ENCODE measurements around the gene UTF1. TPM values are rescaled to one million over a fixed set of nuclear protein-coding genes. Genes with fewer than 3 reads are reported as not detected.

The UTF1 gene
- total and polyA plus RNA-seq, 2 of the 8 experiments (the other 6 are each of a cell fraction or from before 2014, with no cell fraction given): 0.47 to 21.8 TPM

DNA sequence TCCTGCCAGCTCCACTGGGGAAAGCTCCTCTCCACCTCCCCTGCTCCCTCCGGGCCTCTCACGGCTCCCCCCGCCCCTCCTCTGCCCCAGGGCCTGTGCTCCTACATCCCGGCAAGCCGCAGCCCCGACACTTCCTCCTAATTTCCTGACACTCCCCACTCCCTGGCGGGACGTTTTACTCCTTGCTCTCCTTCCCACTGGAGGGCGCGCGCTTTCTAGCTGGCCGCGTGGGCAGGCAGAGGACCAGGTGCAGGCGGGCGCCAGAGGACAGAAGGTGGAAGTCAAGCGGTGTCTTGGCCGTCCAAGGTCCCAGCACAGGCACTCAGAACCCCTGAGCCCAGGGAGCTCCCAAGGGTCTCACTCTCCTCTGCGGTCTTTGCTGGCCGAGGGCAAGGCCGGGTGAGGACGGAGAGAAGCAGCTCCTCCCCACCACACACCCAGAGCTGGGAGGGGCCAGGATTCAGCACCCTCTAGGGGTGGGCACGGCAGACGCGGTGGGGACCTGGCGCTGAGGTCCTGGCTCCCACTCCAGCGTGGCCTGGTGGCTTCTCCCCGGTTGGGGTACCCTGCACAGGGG lies 27.6 kb downstream of the UTF1 start (continued):
- peak in 2 of 3 experiments; percentile 10 to 21; a peak in 2 of 4 replicates for TF ChIP-seq CTCF (IDR thresholded peaks at IDR 0.05; ENCODE audit: control extremely low read depth in 1 of 3, insufficient read depth in 1 of 3, low read depth in 1 of 3, low read length in 3 of 3)
- no peak for TF ChIP-seq BACH1 (IDR thresholded peaks at IDR 0.05; ENCODE audit: low read length)
- no peak for TF ChIP-seq BRCA1 (IDR thresholded peaks at IDR 0.05; ENCODE audit: low read depth, low read length)
- TF ChIP-seq RAD21 (IDR thresholded peaks at IDR 0.05 in 1 of 2, conservative IDR thresholded peaks at IDR 0.05 in 1 of 2; ENCODE audit: low read depth in 2 of 2, low read length in 2 of 2): peak; percentile 11 to 24
- TF ChIP-seq GTF2F1 (IDR thresholded peaks at IDR 0.05; ENCODE audit: borderline replicate concordance, low read depth, low read length): no peak
- TF ChIP-seq ASH2L (IDR thresholded peaks at IDR 0.05; ENCODE audit: low read length): peak; percentile 56
